KMS-11 (cell line): Measurements from ENCODE around the gene DMGDH.

Source experiments
- H2AFZ ChIP-seq: fragments of 200-600 bp; sonication (generic); 2 replicates; pipeline ENCODE4 v1.6.1; 2016; ENCODE audit warnings: antibody characterized with exemption, mixed run types, low read depth
- H3K27ac ChIP-seq: fragments of 200-600 bp; sonication (generic); 2 replicates; pipeline ENCODE4 v1.6.1; 2016; ENCODE audit warnings: mild to moderate bottlenecking, mixed run types
- H3K27me3 ChIP-seq: fragments of 200-600 bp; sonication (generic); 2 replicates; pipeline ENCODE4 v1.6.1; 2017; ENCODE audit warnings: mild to moderate bottlenecking, low read depth, mixed run types, moderate library complexity; ENCODE audit not compliant: insufficient read depth
- H3K36me3 ChIP-seq: fragments of 200-600 bp; sonication (generic); 2 replicates; pipeline ENCODE4 v1.6.1; 2017; ENCODE audit warnings: mild to moderate bottlenecking, mixed run types; ENCODE audit not compliant: insufficient read depth
- H3K4me1 ChIP-seq: fragments of 200-600 bp; sonication (generic); 2 replicates; pipeline ENCODE4 v1.6.1; 2016; ENCODE audit warnings: mild to moderate bottlenecking, low read depth, mixed run types; ENCODE audit not compliant: poor library complexity, severe bottlenecking
- H3K4me2 ChIP-seq: fragments of 200-600 bp; sonication (generic); 2 replicates; pipeline ENCODE4 v1.7.0; 2016; ENCODE audit warnings: mild to moderate bottlenecking, mixed run types
- H3K4me3 ChIP-seq: fragments of 200-600 bp; sonication (generic); IDR thresholded peaks from 2 replicates; pipeline ENCODE4 v1.6.1; 2017; ENCODE audit warnings: low read depth, low read length, mixed read lengths; ENCODE audit not compliant: insufficient read depth
- H3K79me2 ChIP-seq: fragments of 200-600 bp; sonication (generic); 2 replicates; pipeline ENCODE4 v1.6.1; 2016; ENCODE audit warnings: low read depth, mixed run types; ENCODE audit not compliant: insufficient read depth
- H3K9ac ChIP-seq: fragments of 200-600 bp; sonication (generic); 2 replicates; pipeline ENCODE4 v1.6.1; 2016; ENCODE audit warnings: mild to moderate bottlenecking, mixed run types
- H4K20me1 ChIP-seq: fragments of 200-600 bp; sonication (generic); 2 replicates; pipeline ENCODE4 v1.6.1; 2016; ENCODE audit warnings: mild to moderate bottlenecking, mixed run types; ENCODE audit not compliant: insufficient read depth
- TF ChIP-seq, protein P1 (sequence below): fragments of 200-600 bp; sonication (generic); conservative IDR thresholded peaks from 2 replicates; pipeline ENCODE4 v1.6.1; 2017; ENCODE audit warnings: low read depth, mild to moderate bottlenecking, antibody characterized with exemption, low read length, moderate library complexity, mixed read lengths

Gene DMGDH

DNA sequence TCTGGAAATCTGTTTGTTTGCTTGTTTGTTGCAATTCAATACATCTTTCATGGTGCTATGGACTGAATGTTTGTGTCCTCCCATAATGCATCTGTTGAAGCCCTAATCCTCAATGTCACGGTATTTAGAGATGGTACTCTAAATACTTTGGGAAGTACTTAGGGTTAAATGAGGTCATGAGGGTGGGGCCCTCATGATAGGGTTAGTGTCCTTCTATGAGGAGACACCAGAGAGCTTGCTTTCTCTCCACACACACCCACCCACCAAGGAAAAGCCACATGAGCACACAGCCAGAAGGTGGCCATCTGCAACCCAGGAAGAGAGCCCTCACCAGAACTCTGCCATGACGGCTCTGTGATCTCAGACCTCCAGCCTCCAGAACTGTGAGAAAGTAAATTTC, 32.7 kb downstream of the DMGDH start:
- Histone ChIP-seq H3K27ac (no peak overlapping the region), H2AFZ (no peak overlapping the region), H3K27me3 (no peaks in the 10 kb centered on the region), H3K36me3 (no peaks in the 10 kb centered on the region), H3K4me2 (no peak overlapping the region), H3K4me3 (no peak overlapping the region), H3K4me1 (no peaks in the 10 kb centered on the region), H3K79me2 (no peaks in the 10 kb centered on the region), H3K9ac (no peak overlapping the region), H4K20me1 (no peaks in the 10 kb centered on the region)
- TF ChIP-seq, protein P1, sequence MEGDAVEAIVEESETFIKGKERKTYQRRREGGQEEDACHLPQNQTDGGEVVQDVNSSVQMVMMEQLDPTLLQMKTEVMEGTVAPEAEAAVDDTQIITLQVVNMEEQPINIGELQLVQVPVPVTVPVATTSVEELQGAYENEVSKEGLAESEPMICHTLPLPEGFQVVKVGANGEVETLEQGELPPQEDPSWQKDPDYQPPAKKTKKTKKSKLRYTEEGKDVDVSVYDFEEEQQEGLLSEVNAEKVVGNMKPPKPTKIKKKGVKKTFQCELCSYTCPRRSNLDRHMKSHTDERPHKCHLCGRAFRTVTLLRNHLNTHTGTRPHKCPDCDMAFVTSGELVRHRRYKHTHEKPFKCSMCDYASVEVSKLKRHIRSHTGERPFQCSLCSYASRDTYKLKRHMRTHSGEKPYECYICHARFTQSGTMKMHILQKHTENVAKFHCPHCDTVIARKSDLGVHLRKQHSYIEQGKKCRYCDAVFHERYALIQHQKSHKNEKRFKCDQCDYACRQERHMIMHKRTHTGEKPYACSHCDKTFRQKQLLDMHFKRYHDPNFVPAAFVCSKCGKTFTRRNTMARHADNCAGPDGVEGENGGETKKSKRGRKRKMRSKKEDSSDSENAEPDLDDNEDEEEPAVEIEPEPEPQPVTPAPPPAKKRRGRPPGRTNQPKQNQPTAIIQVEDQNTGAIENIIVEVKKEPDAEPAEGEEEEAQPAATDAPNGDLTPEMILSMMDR = no peak

DNA sequence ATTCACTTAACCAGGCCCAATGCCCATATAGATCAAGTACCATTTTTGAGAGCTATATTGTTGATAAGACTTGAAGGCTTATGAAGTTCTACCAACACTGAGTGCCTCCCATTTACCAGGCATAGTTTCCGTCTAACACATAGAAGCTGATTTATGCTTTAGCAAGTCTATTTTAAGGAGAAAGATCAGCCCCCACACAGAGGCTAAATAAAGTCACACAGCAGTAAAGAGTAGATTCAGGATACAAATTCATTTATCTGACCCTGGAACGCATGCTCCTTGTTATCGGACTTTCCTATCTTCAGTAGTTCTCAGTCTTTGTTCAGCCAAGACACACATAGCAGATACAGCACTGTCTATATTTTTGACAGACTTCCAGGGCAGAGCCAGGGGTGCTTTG, 34.2 kb downstream of the DMGDH start:
- H3K79me2 ChIP-seq = no peaks in the 10 kb centered on the region
- H3K9ac ChIP-seq = no peak overlapping the region
- H2AFZ ChIP-seq = no peak overlapping the region
- no peaks in the 10 kb centered on the region for H3K27me3 ChIP-seq
- no peaks in the 10 kb centered on the region for H3K36me3 ChIP-seq
- no peak overlapping the region for H3K4me3 ChIP-seq
- H3K27ac ChIP-seq = no peak overlapping the region
- no peak overlapping the region for H3K4me2 ChIP-seq
- H3K4me1 ChIP-seq = no peaks in the 10 kb centered on the region
- H4K20me1 ChIP-seq = no peaks in the 10 kb centered on the region
- TF ChIP-seq, protein P1 = no peak

DNA sequence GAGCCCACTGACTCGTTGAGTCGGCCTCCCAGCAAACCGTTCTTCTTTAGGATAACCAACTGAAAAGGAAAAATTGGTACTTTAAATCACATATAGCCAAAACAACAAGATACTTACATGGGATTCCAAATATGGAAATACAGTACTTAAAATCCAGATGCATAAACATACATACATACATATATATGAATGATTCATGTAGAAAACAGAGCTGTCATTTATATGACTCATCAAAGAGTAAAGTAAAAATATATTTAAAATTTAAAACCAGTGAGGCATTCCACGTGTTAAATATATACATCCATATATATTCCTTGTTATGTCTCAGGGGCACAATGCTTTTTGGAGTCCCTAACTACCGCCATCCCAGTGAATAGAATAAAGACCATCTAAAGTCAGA, 36.7 kb downstream of the DMGDH start:
- no peaks in the 10 kb centered on the region for H3K4me1 ChIP-seq
- TF ChIP-seq, protein P1 = no peak
- H3K4me2 ChIP-seq = no peak overlapping the region
- H3K9ac ChIP-seq = no peak overlapping the region
- H3K36me3 ChIP-seq = no peaks in the 10 kb centered on the region
- H4K20me1 ChIP-seq = no peaks in the 10 kb centered on the region
- H3K27ac ChIP-seq = no peak overlapping the region
- H3K27me3 ChIP-seq = no peaks in the 10 kb centered on the region
- no peak overlapping the region for H3K4me3 ChIP-seq
- H2AFZ ChIP-seq = no peak overlapping the region
- no peaks in the 10 kb centered on the region for H3K79me2 ChIP-seq

DNA sequence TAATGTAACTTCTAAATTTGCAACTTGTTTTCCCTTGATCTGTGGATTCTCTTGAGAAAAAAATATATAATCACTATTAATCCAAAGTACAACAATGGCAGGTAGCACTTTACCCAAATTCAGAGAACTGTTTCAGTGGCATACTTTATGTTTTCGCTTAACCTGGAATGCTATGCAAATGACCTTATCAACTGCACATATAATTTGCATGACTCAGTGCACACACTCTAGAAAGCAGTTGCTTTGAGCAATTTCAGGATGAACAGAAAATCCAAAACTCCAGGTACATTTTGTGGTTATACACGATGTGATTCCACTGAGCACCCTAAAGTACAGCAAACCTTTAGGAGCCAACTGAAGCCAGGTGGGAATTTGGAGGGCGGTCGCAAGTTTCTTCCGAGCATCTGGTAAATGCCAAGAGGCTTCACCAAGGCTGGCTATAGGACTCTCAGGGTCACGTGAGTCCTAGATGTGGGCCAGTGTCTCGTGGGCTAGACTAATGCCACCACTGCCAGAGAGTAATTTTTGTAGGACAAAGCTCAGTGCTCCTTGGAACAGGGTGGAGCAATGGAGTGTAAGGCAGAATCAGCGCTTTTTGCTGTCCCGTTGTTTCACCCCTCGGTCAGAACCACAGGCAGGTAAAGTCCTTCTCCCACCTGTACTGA, 37.3 kb downstream of the DMGDH start:
- no peaks in the 10 kb centered on the region for H3K27me3 ChIP-seq
- H3K9ac ChIP-seq = no peak overlapping the region
- no peaks in the 10 kb centered on the region for H4K20me1 ChIP-seq
- no peak overlapping the region for H3K4me2 ChIP-seq
- TF ChIP-seq, protein P1 = no peak
- no peaks in the 10 kb centered on the region for H3K4me1 ChIP-seq
- H2AFZ ChIP-seq = no peak overlapping the region
- no peak overlapping the region for H3K4me3 ChIP-seq
- no peaks in the 10 kb centered on the region for H3K36me3 ChIP-seq
- H3K79me2 ChIP-seq = no peaks in the 10 kb centered on the region
- H3K27ac ChIP-seq = no peak overlapping the region
